Esophagus squamous epithelium (tissue), 4 donors: ENCODE data around the gene RCOR3.
"Not testable (repeated sequence)": the region's sequence is repeated elsewhere in the genome, so short reads cannot be mapped to it uniquely, and the experiment has no call there.

Experiments used
- CTCF ChIP-seq, 6 experiments: fragments of 450-650 bp in 4 of 6; fragments of 200-600 bp in 2 of 6; sonication (generic) in 2 of 6; IDR thresholded peaks; one replicate each; pipeline ENCODE4 v1.5.1; 2016 to 2019; ENCODE audit warnings: antibody characterized with exemption in 6 of 6, mild to moderate bottlenecking in 4 of 6, moderate library complexity in 4 of 6
- POLR2A ChIP-seq, 4 donors: fragments of 450-650 bp; IDR thresholded peaks; one replicate each; pipeline ENCODE4 v1.6.1; 2017; ENCODE audit warnings: antibody characterized with exemption in 4 of 4, mild to moderate bottlenecking in 4 of 4, moderate library complexity in 3 of 4

- TF ChIP-seq CTCF, POLR2A (IDR thresholded peaks at IDR 0.05): not testable (repeated sequence)
These were observed 15.5 kb upstream of the RCOR3 start for GRCh38 chr1:211243639-211244038.
